ENCODE results near the gene PARN.

The PARN gene

GRCh38 chr16:14672403-14672971 lies 42.4 kb upstream of the PARN start (continued):
- TF ChIP-seq SNAI2 (CRISPR knock-in tag; IDR thresholded peaks at IDR 0.05) (no peak), POU6F1 (CRISPR knock-in tag; IDR thresholded peaks at IDR 0.05; ENCODE audit: borderline replicate concordance, low read depth) (no peak), ZNF565 (CRISPR knock-in tag; conservative IDR thresholded peaks at IDR 0.05; ENCODE audit: low read depth) (no peak), ARNTL (CRISPR knock-in tag; IDR thresholded peaks at IDR 0.05; ENCODE audit: borderline replicate concordance, low read depth) (no peak)

- TF ChIP-seq ZNF8 (CRISPR knock-in tag; IDR thresholded peaks at IDR 0.05) (no peak), ZFP3 (CRISPR knock-in tag; IDR thresholded peaks at IDR 0.05) (no peak), CSRNP3 (CRISPR knock-in tag; IDR thresholded peaks at IDR 0.05) (no peak), CREB5 (CRISPR knock-in tag; IDR thresholded peaks at IDR 0.05; ENCODE audit: low read depth) (no peak), POU6F1 (CRISPR knock-in tag; IDR thresholded peaks at IDR 0.05; ENCODE audit: borderline replicate concordance, low read depth) (no peak), TSHZ2 (CRISPR knock-in tag; IDR thresholded peaks at IDR 0.05) (no peak), PPARA (CRISPR knock-in tag; IDR thresholded peaks at IDR 0.05; ENCODE audit: borderline replicate concordance) (no peak), ZNF565 (CRISPR knock-in tag; conservative IDR thresholded peaks at IDR 0.05; ENCODE audit: low read depth) (no peak), BACH2 (CRISPR knock-in tag; IDR thresholded peaks at IDR 0.05; ENCODE audit: borderline replicate concordance) (no peak), OSR1 (CRISPR knock-in tag; IDR thresholded peaks at IDR 0.05) (no peak), ZNF70 (CRISPR knock-in tag; IDR thresholded peaks at IDR 0.05) (no peak), ZFP30 (CRISPR knock-in tag; IDR thresholded peaks at IDR 0.05) (no peak), RARB (CRISPR knock-in tag; IDR thresholded peaks at IDR 0.05) (no peak), GLIS3 (CRISPR knock-in tag; IDR thresholded peaks at IDR 0.05) (no peak)
- no peak; the same call in 2 of the 3 replicates for ATAC-seq
Observed at GRCh38 chr16:14669776-14670175, 39.7 kb upstream of the PARN start.

GRCh38 chr16:14668556-14669223 lies 38.6 kb upstream of the PARN start:
- ATAC-seq = no peak
- no peak for TF ChIP-seq ZFP3 (CRISPR knock-in tag; IDR thresholded peaks at IDR 0.05)
- no peak for TF ChIP-seq TCF4 (CRISPR knock-in tag; IDR thresholded peaks at IDR 0.05; ENCODE audit: borderline replicate concordance)
- TF ChIP-seq SNAI2 (CRISPR knock-in tag; IDR thresholded peaks at IDR 0.05) = no peak
- TF ChIP-seq CREB5 (CRISPR knock-in tag; IDR thresholded peaks at IDR 0.05; ENCODE audit: low read depth) = no peak
- TF ChIP-seq ZFP30 (CRISPR knock-in tag; IDR thresholded peaks at IDR 0.05) = no peak
- TF ChIP-seq BACH2 (CRISPR knock-in tag; IDR thresholded peaks at IDR 0.05; ENCODE audit: borderline replicate concordance) = no peak
- TF ChIP-seq POU6F1 (CRISPR knock-in tag; IDR thresholded peaks at IDR 0.05; ENCODE audit: borderline replicate concordance, low read depth) = no peak
- no peak for TF ChIP-seq OSR1 (CRISPR knock-in tag; IDR thresholded peaks at IDR 0.05)
- TF ChIP-seq ZNF70 (CRISPR knock-in tag; IDR thresholded peaks at IDR 0.05) = no peak
- TF ChIP-seq CSRNP3 (CRISPR knock-in tag; IDR thresholded peaks at IDR 0.05) = no peak
- TF ChIP-seq ISL1 (CRISPR knock-in tag; IDR thresholded peaks at IDR 0.05) = no peak
- TF ChIP-seq PPARA (CRISPR knock-in tag; IDR thresholded peaks at IDR 0.05; ENCODE audit: borderline replicate concordance) = no peak
- TF ChIP-seq ESRRG (CRISPR knock-in tag; IDR thresholded peaks at IDR 0.05) = no peak

All from SK-N-SH treated with all-trans-retinoic acid at 6 μM for 48 hours (cell line).